NK-92 (cell line): ENCODE results near the gene WNT9B.

Experiments used
- DNase-seq: peaks from one replicate; lab custom pipeline; 2025; ENCODE audit not compliant: unreplicated experiment; lab: John Stamatoyannopoulos, UW

The WNT9B gene

DNA sequence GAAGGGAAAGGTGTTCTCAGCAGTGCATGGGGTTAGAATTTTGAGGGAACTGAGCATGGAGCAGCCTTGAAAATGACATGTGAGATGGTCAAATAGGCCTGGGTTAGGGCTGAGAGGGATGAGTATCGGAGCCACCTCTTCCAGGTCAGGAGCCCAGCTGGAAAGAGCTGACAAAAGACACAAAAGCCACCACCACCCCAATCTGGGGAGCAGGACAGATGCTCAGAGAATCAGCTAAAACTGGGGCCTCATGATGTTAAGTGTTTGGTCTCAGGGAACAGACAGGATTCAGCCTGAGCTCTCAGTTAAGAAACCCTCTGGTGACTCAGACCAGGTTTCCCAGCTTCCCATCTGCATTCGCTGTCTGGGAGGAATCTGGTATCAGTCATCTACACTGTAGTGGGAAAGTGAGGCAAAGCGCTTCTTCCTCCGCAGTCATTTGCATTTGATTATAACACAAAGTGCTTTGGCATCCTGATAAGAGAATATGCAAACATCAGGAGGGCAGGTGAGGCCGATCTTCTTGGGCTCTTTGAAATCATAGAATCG, 2.6 kb downstream of the WNT9B start:
- no peak for DNase-seq

DNA sequence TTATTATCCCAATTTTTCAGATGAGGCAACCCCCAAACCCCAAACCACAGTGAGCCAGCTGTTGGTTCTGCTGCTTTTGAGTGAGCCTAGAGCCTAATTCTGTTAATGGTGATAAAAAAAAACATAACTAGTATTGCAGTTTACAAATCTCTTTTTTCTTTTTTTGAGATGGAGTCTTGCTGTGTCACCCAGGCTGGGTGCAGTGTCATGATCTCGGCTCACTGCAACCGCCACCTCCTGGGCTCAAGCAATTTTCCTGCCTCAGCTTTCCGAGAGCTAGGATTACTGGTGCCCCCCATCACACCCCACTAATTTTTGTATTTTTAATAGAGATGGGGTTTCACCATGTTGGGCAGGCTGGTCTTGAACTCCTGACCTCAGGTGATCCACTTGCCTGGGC, 3.1 kb downstream of the WNT9B start:
- DNase-seq = no peak

DNA sequence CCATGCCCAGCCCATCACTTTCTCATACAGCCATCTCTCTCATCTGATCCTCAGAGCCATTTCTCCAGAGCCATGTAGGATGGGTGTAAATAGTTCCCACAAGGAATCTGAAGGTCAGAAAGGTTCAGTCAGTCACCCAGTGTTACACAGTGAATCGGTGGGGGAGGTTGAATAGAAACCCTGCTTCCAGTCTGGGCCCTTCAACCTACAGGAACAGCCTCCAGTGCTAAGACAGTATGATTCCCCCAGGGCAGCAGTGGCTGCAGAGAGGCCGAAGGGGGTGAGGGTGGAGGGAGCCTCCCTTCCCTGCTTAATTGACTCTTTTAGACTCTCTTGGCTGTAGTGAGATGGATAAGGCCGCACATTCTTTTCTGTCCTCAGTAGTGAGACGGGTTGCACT, 3.6 kb downstream of the WNT9B start:
- no peak for DNase-seq

GRCh38 chr17:46857600-46857999, 6.2 kb downstream of the WNT9B start:
- DNase-seq = no peak

- DNase-seq = no peak
These were observed 8.6 kb downstream of the WNT9B start for GRCh38 chr17:46859996-46860395.

DNA sequence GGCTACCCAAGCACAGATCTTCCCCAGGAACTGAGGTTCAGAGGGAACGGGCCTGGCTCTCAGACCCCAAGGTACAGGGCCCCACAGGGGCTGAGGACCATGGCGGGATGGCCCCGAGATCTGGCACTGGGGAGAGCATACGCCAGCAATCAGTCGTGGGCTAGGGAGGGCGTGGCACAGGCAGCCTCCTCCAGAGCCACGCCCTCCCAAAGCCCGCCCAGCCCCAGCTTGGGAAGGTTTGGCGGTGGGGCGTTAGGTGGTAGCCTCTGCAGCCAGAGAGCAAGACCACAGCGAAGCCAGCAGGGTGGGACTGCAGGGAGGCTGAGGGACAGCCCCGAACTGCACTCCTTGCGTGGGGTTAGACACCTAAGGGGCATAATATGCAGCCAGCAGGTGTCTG, 11.6 kb downstream of the WNT9B start:
- no peak for DNase-seq

DNA sequence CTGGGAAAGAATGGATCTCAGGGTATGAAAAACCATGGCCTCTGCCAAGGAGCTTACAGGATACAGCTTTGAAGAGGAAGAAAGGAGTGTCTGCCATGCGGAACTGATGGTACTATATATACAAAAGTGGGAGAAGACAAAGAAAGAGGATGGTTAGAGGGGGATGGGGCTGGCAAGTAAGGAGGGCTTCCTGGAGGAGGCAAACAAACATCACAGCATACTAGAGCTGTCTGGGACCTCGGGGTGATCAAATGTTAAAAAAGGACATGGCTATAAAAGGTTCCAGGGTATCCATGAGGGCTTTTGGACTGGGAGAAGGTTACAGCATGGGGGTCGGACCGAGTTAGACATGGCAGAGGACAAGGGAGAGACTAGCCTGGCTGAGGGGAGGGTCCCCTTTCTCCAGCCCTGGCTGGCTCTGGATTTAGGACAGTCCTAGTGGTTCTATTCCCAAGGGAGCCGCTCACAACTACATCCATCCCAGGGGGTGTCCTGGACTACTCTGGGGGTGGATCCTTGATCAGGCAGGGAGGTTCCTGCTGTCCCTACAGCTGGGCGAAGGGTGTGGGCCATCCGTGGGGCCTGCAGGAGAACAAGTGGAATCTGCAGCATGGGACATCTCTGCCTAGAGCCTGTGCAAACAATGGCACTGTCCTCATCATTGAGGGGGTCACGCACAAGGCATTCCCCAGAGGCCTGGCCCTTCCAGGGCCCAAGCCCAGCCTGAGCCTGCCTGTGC, 12.2 kb downstream of the WNT9B start:
- no peak for DNase-seq

- no peak for DNase-seq
These were observed 13.7 kb downstream of the WNT9B start for GRCh38 chr17:46865100-46865499.

GRCh38 chr17:46866325-46866724, 14.9 kb downstream of the WNT9B start:
- DNase-seq = no peak

- DNase-seq = no peak
These were observed 15.4 kb downstream of the WNT9B start for GRCh38 chr17:46866747-46867146.

GRCh38 chr17:46868689-46869187, 17.4 kb downstream of the WNT9B start:
- DNase-seq = no peak

DNA sequence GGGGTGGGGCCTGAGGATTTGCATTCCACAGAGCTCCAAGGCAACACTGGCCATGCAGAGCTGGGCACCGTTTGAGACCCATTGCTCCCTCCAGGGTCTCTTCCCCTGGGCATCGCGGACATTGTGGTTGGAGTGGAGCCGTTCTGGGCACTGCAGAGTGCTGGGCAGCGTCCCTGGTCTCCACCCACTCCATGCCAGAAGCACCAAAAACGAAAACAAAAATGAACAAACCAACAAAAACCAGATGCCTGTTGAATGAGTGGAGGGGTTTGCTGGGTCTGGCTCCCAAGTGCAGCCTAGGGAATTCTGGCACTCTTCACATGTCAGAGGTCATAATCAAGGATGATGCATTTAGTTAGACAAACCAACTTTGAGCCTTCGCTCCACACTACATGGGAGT, 17.9 kb downstream of the WNT9B start:
- no peak for DNase-seq

DNA sequence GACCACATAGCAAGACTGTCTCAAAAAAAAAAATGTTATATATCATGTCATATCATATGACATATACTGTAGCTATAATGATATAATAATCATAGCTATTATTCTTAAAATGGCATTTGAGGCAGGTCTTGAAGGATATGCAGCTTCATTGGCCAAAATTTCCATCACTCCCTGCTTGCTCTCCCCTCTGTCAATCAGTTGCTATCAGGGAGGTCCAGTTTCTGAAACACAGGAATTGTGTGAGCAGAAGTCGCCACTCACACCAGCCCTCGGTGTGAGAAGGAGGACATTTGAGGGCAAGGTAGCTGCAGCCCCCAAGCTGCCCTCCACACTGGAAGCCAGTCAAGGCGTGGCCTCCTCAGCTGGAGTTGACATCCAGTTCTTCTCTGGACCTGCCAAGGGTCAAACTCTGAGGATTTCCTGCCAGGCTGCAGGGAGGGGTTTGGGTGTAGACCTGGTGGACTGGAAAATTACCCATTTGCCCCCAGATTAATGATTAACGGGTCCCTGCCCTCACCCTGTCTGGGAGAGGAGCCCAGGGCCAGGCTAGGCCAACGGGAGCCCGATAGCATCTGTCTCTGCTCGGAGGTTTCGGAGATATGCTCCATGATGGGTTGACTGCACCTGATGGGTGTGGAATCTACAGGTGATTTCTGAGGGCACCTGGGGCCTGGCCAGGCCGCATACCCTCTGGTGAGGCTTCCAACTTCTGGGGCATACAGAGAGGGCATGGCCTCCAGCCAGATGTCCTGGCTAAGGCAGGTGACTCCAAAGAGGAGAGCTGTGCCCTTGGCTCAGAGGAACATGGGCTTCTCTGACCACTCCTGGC, 18.8 kb downstream of the WNT9B start:
- no peak for DNase-seq

GRCh38 chr17:46872421-46872820, 21.0 kb downstream of the WNT9B start:
- DNase-seq = no peak

GRCh38 chr17:46873941-46874645, 22.7 kb downstream of the WNT9B start:
- DNase-seq = no peak

DNA sequence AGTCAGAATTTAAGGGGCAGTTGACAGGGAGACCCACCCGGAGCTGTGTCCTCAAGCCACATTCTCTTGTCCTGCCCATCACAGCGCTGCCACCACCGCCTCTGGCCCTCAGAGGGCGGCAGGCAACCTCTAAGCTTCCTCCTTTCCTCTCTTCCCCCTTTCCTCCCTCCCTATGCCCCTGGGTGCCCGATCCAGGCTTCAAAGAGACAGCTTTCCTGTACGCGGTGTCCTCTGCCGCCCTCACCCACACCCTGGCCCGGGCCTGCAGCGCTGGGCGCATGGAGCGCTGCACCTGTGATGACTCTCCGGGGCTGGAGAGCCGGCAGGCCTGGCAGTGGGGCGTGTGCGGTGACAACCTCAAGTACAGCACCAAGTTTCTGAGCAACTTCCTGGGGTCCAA, 23.5 kb downstream of the WNT9B start:
- DNase-seq = no peak

- DNase-seq = no peak
These were observed 24.5 kb downstream of the WNT9B start for GRCh38 chr17:46875849-46876352.

DNA sequence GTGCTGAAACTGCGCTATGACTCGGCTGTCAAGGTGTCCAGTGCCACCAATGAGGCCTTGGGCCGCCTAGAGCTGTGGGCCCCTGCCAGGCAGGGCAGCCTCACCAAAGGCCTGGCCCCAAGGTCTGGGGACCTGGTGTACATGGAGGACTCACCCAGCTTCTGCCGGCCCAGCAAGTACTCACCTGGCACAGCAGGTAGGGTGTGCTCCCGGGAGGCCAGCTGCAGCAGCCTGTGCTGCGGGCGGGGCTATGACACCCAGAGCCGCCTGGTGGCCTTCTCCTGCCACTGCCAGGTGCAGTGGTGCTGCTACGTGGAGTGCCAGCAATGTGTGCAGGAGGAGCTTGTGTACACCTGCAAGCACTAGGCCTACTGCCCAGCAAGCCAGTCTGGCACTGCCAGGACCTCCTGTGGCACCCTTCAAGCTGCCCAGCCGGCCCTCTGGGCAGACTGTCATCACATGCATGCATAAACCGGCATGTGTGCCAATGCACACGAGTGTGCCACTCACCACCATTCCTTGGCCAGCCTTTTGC, 25.0 kb downstream of the WNT9B start:
- DNase-seq = no peak

DNA sequence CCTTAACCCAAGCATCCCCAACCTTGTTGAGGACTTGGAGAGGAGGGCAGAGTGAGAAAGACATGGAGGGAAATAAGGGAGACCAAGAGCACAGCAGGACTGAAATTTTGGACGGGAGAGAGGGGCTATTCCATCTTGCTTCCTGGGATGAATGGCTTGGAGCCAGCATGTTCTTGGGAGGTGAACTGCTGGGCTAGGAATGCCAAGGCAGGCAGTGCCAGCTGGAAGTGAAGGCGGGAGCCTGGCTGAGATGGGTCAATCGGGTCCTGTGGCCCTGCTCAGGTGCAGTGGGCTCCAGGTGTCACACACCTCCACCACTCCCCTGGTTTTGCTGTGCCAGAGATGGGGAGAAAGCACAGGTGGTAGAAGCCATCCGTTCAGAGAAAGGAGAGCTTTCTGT, 25.5 kb downstream of the WNT9B start:
- DNase-seq = no peak

GRCh38 chr17:46877466-46877865, 26.1 kb downstream of the WNT9B start:
- no peak for DNase-seq

DNA sequence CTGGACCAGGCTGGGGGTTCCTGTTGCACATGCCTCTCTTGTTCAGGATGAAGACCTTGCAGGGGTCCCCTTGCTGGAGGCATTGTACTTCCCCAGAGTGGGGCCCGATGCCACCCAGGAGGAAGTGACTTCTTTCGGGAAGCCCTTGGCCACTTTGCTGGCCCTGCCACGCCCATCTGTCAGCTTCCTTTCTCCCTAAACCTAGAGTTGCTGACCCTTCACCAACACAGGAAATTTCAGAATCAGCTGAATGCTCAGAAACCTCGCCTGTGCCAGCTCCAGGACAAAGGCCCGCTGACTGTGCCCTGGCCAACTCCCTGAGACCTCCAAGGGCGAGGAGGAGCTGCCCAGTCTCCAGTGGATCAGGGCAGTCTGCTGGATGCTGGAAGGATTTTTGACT, 26.7 kb downstream of the WNT9B start:
- no peak for DNase-seq
